ENCODE data around the gene CACHD1. TPM values are rescaled to one million over a fixed set of nuclear protein-coding genes. Genes with fewer than 3 reads are reported as not detected.

CACHD1 gene
- total and polyA plus RNA-seq, 9 of the 15 experiments (the other 6 are each of a cell fraction or from before 2014, with no cell fraction given) = 0.07 TPM; not detected in 8

- TF ChIP-seq RBBP5 (IDR thresholded peaks at IDR 0.05; ENCODE audit: borderline replicate concordance, insufficient read depth, low read length, poor library complexity, severe bottlenecking) = no peak
- no peak for TF ChIP-seq U2AF1 (optimal IDR thresholded peaks at IDR 0.05; ENCODE audit: low read depth, low read length)
These were observed 4.2 kb downstream of the CACHD1 start (continued) for GRCh38 chr1:64474133-64474532.

- H3K27ac ChIP-seq (ENCODE audit: extremely low read depth, low read depth, low read length) = no peak overlapping the region
- 0% methylated on average over 2 of the region's 2 CpGs for WGBS (ENCODE audit: insufficient coverage, low coverage, missing lambda C conversion rate)
- no peak overlapping the region for H2AFZ ChIP-seq (ENCODE audit: low read depth, low read length)
- H3K36me3 ChIP-seq (ENCODE audit: control insufficient read depth, insufficient read depth, low read length) = no peaks in the 10 kb centered on the region
- no TSS peak for BruUV-seq (replicated peaks)
- H3K4me2 ChIP-seq (ENCODE audit: insufficient read depth, low read length) = no peak overlapping the region
- DNase-seq (ENCODE audit: extremely low read depth in 1 of 4, low spot score in 3 of 4) (no peak), FAIRE-seq (no peak), ATAC-seq (no peak)
- no peaks in the 10 kb centered on the region for H3K9me1 ChIP-seq (ENCODE audit: control insufficient read depth, insufficient read depth, low read length)
- ChIA-PET POLR2A (no interaction called here), CTCF (ENCODE audit: low intra/inter-chr PET ratio) (no interaction called here)
- no peaks in the 10 kb centered on the region for H3K9me3 ChIP-seq (replicated peaks; ENCODE audit: control insufficient read depth, insufficient read depth, low read depth, low read length)
- in situ Hi-C loops (cut with MboI) (no loop called here), intact Hi-C loops (cut with micrococcal nuclease) (no loop called here)
- H3K79me2 ChIP-seq (ENCODE audit: control insufficient read depth, insufficient read depth, low read length) = no peaks in the 10 kb centered on the region
- TF ChIP-seq ZNF253 (CRISPR knock-in tag; conservative IDR thresholded peaks at IDR 0.05) (no peak), ZNF24 (IDR thresholded peaks at IDR 0.05) (no peak), RBBP5 (IDR thresholded peaks at IDR 0.05; ENCODE audit: borderline replicate concordance, insufficient read depth, low read length, poor library complexity, severe bottlenecking) (no peak), HMGXB4 (CRISPR knock-in tag; IDR thresholded peaks at IDR 0.05) (no peak), PREB (CRISPR knock-in tag; IDR thresholded peaks at IDR 0.05) (no peak), E2F5 (CRISPR knock-in tag; IDR thresholded peaks at IDR 0.05) (no peak), NFRKB (IDR thresholded peaks at IDR 0.05; ENCODE audit: low read depth) (no peak), ZNF583 (CRISPR knock-in tag; IDR thresholded peaks at IDR 0.05) (no peak), CREB3 (tag; conservative IDR thresholded peaks at IDR 0.05; ENCODE audit: low read depth) (no peak)
- H4K20me1 ChIP-seq (replicated peaks; ENCODE audit: control insufficient read depth, insufficient read depth, low read length) = no peaks in the 10 kb centered on the region
- H3K27me3 ChIP-seq (ENCODE audit: control insufficient read depth in 2 of 2, insufficient read depth in 2 of 2, low read length in 2 of 2) = peaks cover 6 to 11% of the 10 kb centered on the region in 2 experiments; a peak in 4 of 5 replicates
- no peak overlapping the region for H3K4me3 ChIP-seq
- no peak overlapping the region for H3K9ac ChIP-seq (ENCODE audit: insufficient read depth in 1 of 2, low read depth in 2 of 2, low read length in 2 of 2)
- H3K4me1 ChIP-seq (replicated peaks in 1 of 2; ENCODE audit: control insufficient read depth in 2 of 2, insufficient read depth in 2 of 2, low read length in 2 of 2) = peaks cover 0 to 7% of the 10 kb centered on the region in 2 experiments; a peak in 2 of 5 replicates
These were observed 4.9 kb downstream of the CACHD1 start for GRCh38 chr1:64474665-64475439.

Measured in K562 (cell line).